Measurements from ENCODE around the gene PLCD4. TPM values are rescaled to one million over a fixed set of nuclear protein-coding genes. Genes with fewer than 3 reads are reported as not detected.

PLCD4 gene
- total RNA-seq, 1 donor from 2014 or later: 90.2 TPM

- Mint-ChIP-seq H3K27ac (ENCODE audit: unreplicated experiment) (peak within 1 kb of the TSS; percentile 99), H3K4me1 (ENCODE audit: unreplicated experiment) (peaks cover 24% of the 10 kb centered on the region), H3K4me3 (ENCODE audit: unreplicated experiment) (peak within 1 kb of the TSS; percentile 98), H3K36me3 (ENCODE audit: low read depth, unreplicated experiment) (peaks cover 24% of the 10 kb centered on the region), H3K27me3 (ENCODE audit: unreplicated experiment) (peaks cover 17% of the 10 kb centered on the region), H3K9me3 (ENCODE audit: unreplicated experiment) (no peaks in the 10 kb centered on the region)
- peak; percentile 79 for DNase-seq (ENCODE audit: low spot score)
- TF ChIP-seq CTCF (IDR thresholded peaks at IDR 0.05; ENCODE audit: unreplicated experiment): no peak
These were observed 64.2 kb downstream of the PLCD4 start, which contains the start of the genes RNF25 and STK36 for GRCh38 chr2:218671654-218672566. Gene RNF25, minus strand, starts transcription at chr2:218672002. Its CDS starts 32 bp downstream, at chr2:218671970. Gene STK36, plus strand, starts transcription at chr2:218672086. Its CDS starts 744 bp downstream, at chr2:218672830.

- peaks cover 24% of the 10 kb centered on the region for H3K36me3 Mint-ChIP-seq (ENCODE audit: low read depth, unreplicated experiment)
- peaks cover 4% of the 10 kb centered on the region for H3K27me3 Mint-ChIP-seq (ENCODE audit: unreplicated experiment)
- DNase-seq (ENCODE audit: low spot score): no peak
- no peak for TF ChIP-seq CTCF (IDR thresholded peaks at IDR 0.05; ENCODE audit: unreplicated experiment)
- peaks cover 5% of the 10 kb centered on the region for H3K4me1 Mint-ChIP-seq (ENCODE audit: unreplicated experiment)
- no peaks in the 10 kb centered on the region for H3K9me3 Mint-ChIP-seq (ENCODE audit: unreplicated experiment)
- H3K4me3 Mint-ChIP-seq (ENCODE audit: unreplicated experiment): no peak overlapping the region
- no peak overlapping the region for H3K27ac Mint-ChIP-seq (ENCODE audit: unreplicated experiment)
These were observed 71.4 kb downstream of the PLCD4 start for GRCh38 chr2:218679119-218679518.

GRCh38 chr2:218680061-218680460 lies 72.4 kb downstream of the PLCD4 start:
- peaks cover 4% of the 10 kb centered on the region for H3K27me3 Mint-ChIP-seq (ENCODE audit: unreplicated experiment)
- DNase-seq (ENCODE audit: low spot score): no peak
- H3K4me1 Mint-ChIP-seq (ENCODE audit: unreplicated experiment): peaks cover 5% of the 10 kb centered on the region
- H3K36me3 Mint-ChIP-seq (ENCODE audit: low read depth, unreplicated experiment): peaks cover 24% of the 10 kb centered on the region
- no peak overlapping the region for H3K4me3 Mint-ChIP-seq (ENCODE audit: unreplicated experiment)
- TF ChIP-seq CTCF (IDR thresholded peaks at IDR 0.05; ENCODE audit: unreplicated experiment): no peak
- no peak overlapping the region for H3K27ac Mint-ChIP-seq (ENCODE audit: unreplicated experiment)
- H3K9me3 Mint-ChIP-seq (ENCODE audit: unreplicated experiment): no peaks in the 10 kb centered on the region

Other genes starting within 250 kb of the PLCD4 start
- gene SLC11A1, start 225.6 kb upstream of the PLCD4 start, total RNA-seq (ENCODE audit: unreplicated experiment): not detected
- 106 TPM for gene CTDSP1, start 208.0 kb upstream of the PLCD4 start, total RNA-seq (ENCODE audit: unreplicated experiment)
- gene VIL1, start 188.8 kb upstream of the PLCD4 start, total RNA-seq (ENCODE audit: unreplicated experiment): 0.44 TPM
- 16.1 TPM for gene USP37, start 39.5 kb upstream of the PLCD4 start, total RNA-seq (ENCODE audit: unreplicated experiment)
- 56.1 TPM for gene CNOT9, start 39.1 kb upstream of the PLCD4 start, total RNA-seq (ENCODE audit: unreplicated experiment)
- 26.6 TPM for gene ZNF142, start 51.7 kb downstream of the PLCD4 start, total RNA-seq (ENCODE audit: unreplicated experiment)
- 39.0 TPM for gene BCS1L, start 51.8 kb downstream of the PLCD4 start, total RNA-seq (ENCODE audit: unreplicated experiment)
- gene RNF25, start 64.1 kb downstream of the PLCD4 start, total RNA-seq (ENCODE audit: unreplicated experiment): 41.7 TPM
- 75.1 TPM for gene STK36, start 64.2 kb downstream of the PLCD4 start, total RNA-seq (ENCODE audit: unreplicated experiment)
- gene TTLL4, start 102.9 kb downstream of the PLCD4 start, total RNA-seq (ENCODE audit: unreplicated experiment): 47.3 TPM
- gene CYP27A1, start 174.2 kb downstream of the PLCD4 start, total RNA-seq (ENCODE audit: unreplicated experiment): 9.0 TPM
- not detected for gene PRKAG3, start 223.9 kb downstream of the PLCD4 start, total RNA-seq (ENCODE audit: unreplicated experiment)